NOMO-1 treated with dmso at 0.1 percent for 144 hours (cell line): ENCODE results near the gene C13orf46.

Experiments
- DNase-seq: peaks from one replicate; lab custom pipeline; 2025; ENCODE audit not compliant: unreplicated experiment; lab: John Stamatoyannopoulos, UW

Gene C13orf46

GRCh38 chr13:114010401-114011101 lies 36.7 kb upstream of the C13orf46 start:
- no peak for DNase-seq

GRCh38 chr13:114009590-114010400 lies 35.9 kb upstream of the C13orf46 start:
- DNase-seq, result no peak

GRCh38 chr13:114008964-114009589 lies 35.2 kb upstream of the C13orf46 start:
- DNase-seq, result no peak

GRCh38 chr13:114007566-114007965 lies 33.7 kb upstream of the C13orf46 start:
- no peak for DNase-seq

GRCh38 chr13:114005206-114005724 lies 31.4 kb upstream of the C13orf46 start:
- DNase-seq, result no peak

- no peak for DNase-seq
These were observed 30.7 kb upstream of the C13orf46 start for GRCh38 chr13:114004420-114005205.

- no peak for DNase-seq
These were observed 29.0 kb upstream of the C13orf46 start for GRCh38 chr13:114002771-114003321.

- no peak for DNase-seq
These were observed 28.2 kb upstream of the C13orf46 start for GRCh38 chr13:114002009-114002544.

GRCh38 chr13:114001331-114002008 lies 27.6 kb upstream of the C13orf46 start:
- no peak for DNase-seq

- no peak for DNase-seq
These were observed 26.5 kb upstream of the C13orf46 start for GRCh38 chr13:114000151-114001040.

GRCh38 chr13:113999618-113999910 lies 25.7 kb upstream of the C13orf46 start:
- no peak for DNase-seq

GRCh38 chr13:113998781-113999617 lies 25.1 kb upstream of the C13orf46 start:
- DNase-seq, result no peak

- DNase-seq, result no peak
These were observed 24.2 kb upstream of the C13orf46 start for GRCh38 chr13:113997845-113998751.

- DNase-seq, result no peak
These were observed 23.3 kb upstream of the C13orf46 start for GRCh38 chr13:113996912-113997745.

GRCh38 chr13:113996081-113996911 lies 22.4 kb upstream of the C13orf46 start:
- no peak for DNase-seq
